Osteoblast (primary cell): ENCODE measurements around the gene KCND2. TPM values are rescaled to one million over a fixed set of nuclear protein-coding genes. Genes with fewer than 3 reads are reported as not detected.

Source experiments
- DNase-seq: peaks from one replicate; pipeline ENCODE4 v3.0.0; 2011; ENCODE audit warnings: low spot score, mixed read lengths; ENCODE audit not compliant: insufficient read length; ENCODE audit errors: missing footprints
- H2AFZ ChIP-seq: 2 replicates; pipeline ENCODE4 v1.6.0; 2011; ENCODE audit warnings: mild to moderate bottlenecking, low read length
- H3K27ac ChIP-seq: 2 replicates; pipeline ENCODE4 v1.5.1; 2011; ENCODE audit warnings: mild to moderate bottlenecking, low read depth, low read length, moderate library complexity
- H3K27me3 ChIP-seq: 2 replicates; pipeline ENCODE4 v1.6.0; 2012; ENCODE audit warnings: mild to moderate bottlenecking, control low read depth, inconsistent platforms, low read length, moderate library complexity; ENCODE audit not compliant: insufficient read depth
- H3K36me3 ChIP-seq: 2 replicates; pipeline ENCODE4 v1.5.1; 2011; ENCODE audit warnings: mild to moderate bottlenecking, low read length, control low read depth, moderate library complexity; ENCODE audit not compliant: insufficient read depth
- H3K4me1 ChIP-seq: 2 replicates; pipeline ENCODE4 v1.5.1; 2011; ENCODE audit warnings: mild to moderate bottlenecking, low read length, control low read depth, moderate library complexity; ENCODE audit not compliant: insufficient read depth
- H3K4me2 ChIP-seq: 2 replicates; pipeline ENCODE4 v1.6.0; 2011; ENCODE audit warnings: mild to moderate bottlenecking, low read length; ENCODE audit not compliant: insufficient read depth
- H3K4me3 ChIP-seq: fragments of 200-600 bp; sonication (generic); 3 replicates; pipeline ENCODE4 v1.5.1; 2012; ENCODE audit warnings: mild to moderate bottlenecking, low read length, inconsistent platforms; ENCODE audit not compliant: insufficient read depth
- H3K79me2 ChIP-seq: 2 replicates; pipeline ENCODE4 v1.6.0; 2012; ENCODE audit warnings: mild to moderate bottlenecking, low read length, control low read depth, inconsistent platforms; ENCODE audit not compliant: insufficient read depth
- H3K9me3 ChIP-seq: 2 replicates; pipeline ENCODE4 v1.5.1; 2011; ENCODE audit warnings: low read depth, low read length, control low read depth
- H4K20me1 ChIP-seq: 2 replicates; pipeline ENCODE4 v1.6.0; 2012; ENCODE audit warnings: mild to moderate bottlenecking, low read length, control low read depth; ENCODE audit not compliant: insufficient read depth
- CTCF ChIP-seq: IDR thresholded peaks from 2 replicates; pipeline ENCODE4 v1.5.1; 2011; ENCODE audit warnings: mild to moderate bottlenecking, low read depth, low read length, moderate library complexity; ENCODE audit errors: extremely low read depth
- total RNA-seq: library from RNA; depleted of rRNA; stranded (reverse); fragments of >200 nt; gene quantifications from 2 replicates; pipeline ENCODE4 v1.2.3, GENCODE V29; 2012

Gene KCND2
- total RNA-seq, 1 donor, result 6.5 TPM

GRCh38 chr7:120600607-120601006, 327.6 kb downstream of the KCND2 start:
- Histone ChIP-seq H2AFZ (no peak overlapping the region), H3K27ac (no peak overlapping the region), H3K4me1 (no peaks in the 10 kb centered on the region), H3K36me3 (no peaks in the 10 kb centered on the region), H3K4me2 (no peak overlapping the region), H4K20me1 (no peaks in the 10 kb centered on the region), H3K9me3 (no peaks in the 10 kb centered on the region), H3K79me2 (no peaks in the 10 kb centered on the region), H3K27me3 (no peaks in the 10 kb centered on the region), H3K4me3 (no peak overlapping the region)
- no peak for DNase-seq
- TF ChIP-seq CTCF, result no peak

- Histone ChIP-seq H3K4me1 (no peaks in the 10 kb centered on the region), H3K27me3 (no peaks in the 10 kb centered on the region), H3K36me3 (no peaks in the 10 kb centered on the region), H3K4me2 (no peak overlapping the region), H3K4me3 (no peak overlapping the region), H4K20me1 (no peaks in the 10 kb centered on the region), H2AFZ (no peak overlapping the region), H3K27ac (no peak overlapping the region), H3K79me2 (no peaks in the 10 kb centered on the region), H3K9me3 (no peaks in the 10 kb centered on the region)
- no peak for TF ChIP-seq CTCF
- no peak for DNase-seq
Observed at GRCh38 chr7:120603366-120603765, 330.4 kb downstream of the KCND2 start.

GRCh38 chr7:120609136-120609753, 336.3 kb downstream of the KCND2 start:
- DNase-seq, result no peak
- Histone ChIP-seq H2AFZ (no peak overlapping the region), H3K79me2 (no peaks in the 10 kb centered on the region), H3K4me3 (no peak overlapping the region), H3K4me1 (no peaks in the 10 kb centered on the region), H4K20me1 (no peaks in the 10 kb centered on the region), H3K4me2 (no peak overlapping the region), H3K9me3 (peaks cover 2% of the 10 kb centered on the region), H3K27ac (no peak overlapping the region), H3K36me3 (no peaks in the 10 kb centered on the region), H3K27me3 (no peaks in the 10 kb centered on the region)
- TF ChIP-seq CTCF, result no peak

- H3K4me3 ChIP-seq, result no peak overlapping the region
- H3K9me3 ChIP-seq, result peaks cover 2% of the 10 kb centered on the region
- H3K4me1 ChIP-seq, result no peaks in the 10 kb centered on the region
- no peaks in the 10 kb centered on the region for H3K36me3 ChIP-seq
- no peaks in the 10 kb centered on the region for H3K79me2 ChIP-seq
- DNase-seq, result no peak
- no peak overlapping the region for H2AFZ ChIP-seq
- H4K20me1 ChIP-seq, result no peaks in the 10 kb centered on the region
- H3K27me3 ChIP-seq, result no peaks in the 10 kb centered on the region
- H3K4me2 ChIP-seq, result no peak overlapping the region
- H3K27ac ChIP-seq, result no peak overlapping the region
- TF ChIP-seq CTCF, result no peak
Observed at GRCh38 chr7:120611975-120612374, 339.0 kb downstream of the KCND2 start.
